IPS-15b (cell line): ENCODE measurements around the gene FAN1.

Experiments used
- H3K27me3 ChIP-seq: one replicate; pipeline ENCODE4 v1.6.1; 2013; ENCODE audit warnings: low read length; ENCODE audit not compliant: control insufficient read depth, insufficient read depth
- H3K36me3 ChIP-seq: one replicate; pipeline ENCODE4 v1.6.1; 2013; ENCODE audit warnings: low read length; ENCODE audit not compliant: control insufficient read depth, insufficient read depth
- H3K4me1 ChIP-seq: one replicate; pipeline ENCODE4 v1.6.1; 2013; ENCODE audit warnings: mild to moderate bottlenecking, low read length; ENCODE audit not compliant: control insufficient read depth, insufficient read depth
- H3K4me3 ChIP-seq: one replicate; pipeline ENCODE4 v1.5.1; 2013; ENCODE audit warnings: low read depth, low read length
- H3K9ac ChIP-seq: one replicate; pipeline ENCODE4 v1.6.1; 2013; ENCODE audit warnings: low read depth, mild to moderate bottlenecking, low read length
- H3K9me3 ChIP-seq: one replicate; pipeline ENCODE4 v1.6.1; 2013; ENCODE audit warnings: mild to moderate bottlenecking, low read length; ENCODE audit not compliant: control insufficient read depth, insufficient read depth

The FAN1 gene

DNA sequence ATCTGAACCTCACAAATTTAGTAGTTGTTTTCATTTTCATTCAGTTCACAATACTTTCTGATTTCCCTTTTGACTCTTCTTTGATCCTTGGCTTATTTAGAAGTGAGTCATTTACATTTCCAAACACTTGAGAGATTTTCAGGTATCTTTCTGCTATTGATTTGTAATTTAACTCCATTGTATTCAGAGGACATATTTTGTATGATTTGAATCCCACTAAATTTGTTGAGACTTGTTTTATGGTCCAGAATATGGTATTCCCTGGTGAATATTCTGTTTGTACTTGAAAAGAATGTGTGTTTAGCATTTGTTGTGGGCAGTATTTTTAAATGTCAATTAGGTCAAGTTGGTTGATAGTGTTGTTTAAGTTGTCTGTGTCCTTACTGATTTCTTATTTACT, 29.6 kb downstream of the FAN1 start:
- Histone ChIP-seq H3K9me3 (no peaks in the 10 kb centered on the region), H3K4me3 (no peak overlapping the region), H3K36me3 (peaks cover 16% of the 10 kb centered on the region)

DNA sequence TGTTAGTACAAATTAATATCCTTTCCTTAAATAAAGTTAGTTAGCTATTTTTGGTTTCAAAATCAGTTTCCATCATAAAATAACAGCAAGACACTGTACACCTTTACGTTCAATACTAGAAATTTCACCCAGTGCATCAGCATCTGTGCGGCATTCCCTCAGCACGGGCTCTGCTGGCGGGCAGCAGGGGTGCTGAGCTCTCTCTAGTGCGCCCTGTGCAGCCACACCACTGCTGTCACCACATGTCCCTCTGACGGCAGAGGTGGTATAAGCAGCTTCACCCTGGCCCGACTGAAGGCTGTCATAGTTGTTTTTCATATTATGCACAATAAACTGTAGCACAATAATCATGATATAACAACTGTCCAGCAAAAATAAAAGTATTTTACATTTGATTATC, 35.4 kb downstream of the FAN1 start:
- peaks cover 16% of the 10 kb centered on the region for H3K36me3 ChIP-seq
- H3K9ac ChIP-seq, result no peak overlapping the region
- no peak overlapping the region for H3K4me3 ChIP-seq
- no peaks in the 10 kb centered on the region for H3K4me1 ChIP-seq
- no peaks in the 10 kb centered on the region for H3K27me3 ChIP-seq
- no peaks in the 10 kb centered on the region for H3K9me3 ChIP-seq

More for the DNA sequence above, 29.6 kb downstream of the FAN1 start:
- Histone ChIP-seq H3K27me3 (no peaks in the 10 kb centered on the region), H3K4me1 (no peaks in the 10 kb centered on the region), H3K9ac (no peak overlapping the region)

DNA sequence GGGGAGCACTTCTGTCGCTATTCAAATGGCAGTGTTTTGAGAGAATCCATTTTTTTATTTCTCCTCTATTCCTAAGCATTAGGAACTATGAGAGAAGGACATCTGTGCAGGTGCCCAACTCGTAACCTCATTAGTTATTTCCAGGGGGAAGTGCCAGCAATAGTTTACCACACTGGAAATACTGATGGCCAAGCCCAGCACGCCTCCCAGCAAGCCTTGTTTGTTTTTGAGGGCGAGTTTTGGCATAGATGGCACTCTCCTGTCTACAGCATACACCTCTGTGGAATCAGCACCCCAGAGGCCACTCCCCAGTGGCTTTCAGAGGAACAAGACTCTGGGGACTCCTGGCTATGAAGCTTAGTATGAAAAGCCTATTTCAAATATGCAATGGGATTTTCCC, 36.6 kb downstream of the FAN1 start:
- H3K9me3 ChIP-seq, result no peaks in the 10 kb centered on the region
- H3K4me3 ChIP-seq, result no peak overlapping the region
- no peaks in the 10 kb centered on the region for H3K27me3 ChIP-seq
- peaks cover 16% of the 10 kb centered on the region for H3K36me3 ChIP-seq
- no peak overlapping the region for H3K9ac ChIP-seq
- H3K4me1 ChIP-seq, result no peaks in the 10 kb centered on the region

DNA sequence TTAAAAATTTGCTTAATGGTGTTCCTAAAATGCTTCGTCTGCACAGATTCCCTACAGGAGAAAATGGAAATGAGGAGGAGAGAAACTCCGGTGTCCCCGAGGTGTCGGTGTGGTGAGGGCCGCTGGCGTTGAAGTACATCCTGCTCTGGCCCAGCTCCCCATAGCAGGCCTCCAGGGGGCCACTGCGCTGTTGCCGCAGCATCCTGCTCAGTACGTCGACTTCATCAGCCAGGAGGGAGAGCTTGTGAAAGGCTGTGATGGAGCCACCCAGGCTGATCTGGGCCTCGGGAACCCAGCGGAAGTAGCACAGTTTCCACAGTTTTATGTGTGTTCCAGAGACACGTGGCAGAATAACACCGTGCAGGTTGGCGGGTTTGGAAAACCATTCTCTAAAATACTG, 37.8 kb downstream of the FAN1 start:
- H3K4me1 ChIP-seq, result no peaks in the 10 kb centered on the region
- no peaks in the 10 kb centered on the region for H3K9me3 ChIP-seq
- H3K9ac ChIP-seq, result no peak overlapping the region
- H3K4me3 ChIP-seq, result no peak overlapping the region
- H3K36me3 ChIP-seq, result peaks cover 16% of the 10 kb centered on the region
- H3K27me3 ChIP-seq, result no peaks in the 10 kb centered on the region

DNA sequence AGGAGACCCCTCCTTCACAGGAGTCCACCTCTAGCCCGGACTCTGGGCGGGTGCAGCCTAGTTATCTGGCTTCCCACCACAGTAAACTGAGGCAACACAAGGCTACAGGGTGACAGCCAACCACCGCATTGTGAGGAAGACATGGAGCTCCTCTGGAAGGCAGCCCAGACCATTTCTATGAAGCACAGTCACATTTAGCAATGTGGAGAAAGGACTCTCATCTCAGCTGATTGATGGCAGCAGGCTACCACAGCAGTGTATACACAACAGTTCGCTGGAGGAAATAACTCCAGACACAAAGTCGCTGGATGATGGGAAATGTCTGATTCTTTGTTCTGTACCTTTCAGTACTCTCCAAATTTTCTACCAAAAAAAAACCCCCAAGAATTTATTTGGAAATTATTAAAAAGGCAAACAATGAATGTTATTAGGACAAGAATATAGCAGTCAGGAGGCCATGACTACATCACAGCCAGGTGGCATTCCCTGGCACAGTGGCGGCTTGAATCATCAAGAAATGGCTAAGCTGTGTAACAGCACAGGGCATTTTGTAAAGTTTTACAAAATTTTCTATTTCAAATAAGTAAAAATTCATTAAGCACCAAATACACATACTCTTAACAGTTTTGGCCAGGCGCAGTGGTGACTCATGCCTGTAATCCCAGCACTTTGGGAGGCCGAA, 40.1 kb downstream of the FAN1 start:
- Histone ChIP-seq H3K36me3 (peaks cover 14% of the 10 kb centered on the region), H3K4me3 (no peak overlapping the region), H3K9ac (no peak overlapping the region)

DNA sequence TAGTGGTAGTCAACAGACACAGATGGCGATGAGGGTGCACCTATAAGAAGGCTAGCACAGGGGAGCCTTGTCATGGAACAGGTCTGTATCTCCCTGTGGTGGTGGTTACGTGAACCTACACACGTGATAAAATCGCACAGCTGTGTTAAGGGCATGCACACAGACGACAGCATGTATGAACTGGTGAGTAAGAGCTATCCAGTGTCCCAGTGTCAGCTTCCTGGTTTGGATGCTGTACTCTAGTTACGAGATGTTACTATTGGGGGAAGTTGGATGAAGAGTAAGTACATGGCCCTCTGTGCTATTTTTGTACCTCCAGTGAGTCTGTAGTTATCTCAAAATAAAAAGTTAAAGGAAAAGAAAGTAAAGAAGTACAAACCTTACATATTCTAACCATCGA, 49.5 kb downstream of the FAN1 start:
- no peak overlapping the region for H3K4me3 ChIP-seq
- H3K27me3 ChIP-seq, result no peaks in the 10 kb centered on the region
- peaks cover 7% of the 10 kb centered on the region for H3K36me3 ChIP-seq
- no peak overlapping the region for H3K9ac ChIP-seq
- H3K4me1 ChIP-seq, result no peaks in the 10 kb centered on the region
- no peaks in the 10 kb centered on the region for H3K9me3 ChIP-seq

More for the DNA sequence above, 40.1 kb downstream of the FAN1 start:
- H3K4me1 ChIP-seq, result no peaks in the 10 kb centered on the region
- no peaks in the 10 kb centered on the region for H3K27me3 ChIP-seq
- H3K9me3 ChIP-seq, result no peaks in the 10 kb centered on the region

DNA sequence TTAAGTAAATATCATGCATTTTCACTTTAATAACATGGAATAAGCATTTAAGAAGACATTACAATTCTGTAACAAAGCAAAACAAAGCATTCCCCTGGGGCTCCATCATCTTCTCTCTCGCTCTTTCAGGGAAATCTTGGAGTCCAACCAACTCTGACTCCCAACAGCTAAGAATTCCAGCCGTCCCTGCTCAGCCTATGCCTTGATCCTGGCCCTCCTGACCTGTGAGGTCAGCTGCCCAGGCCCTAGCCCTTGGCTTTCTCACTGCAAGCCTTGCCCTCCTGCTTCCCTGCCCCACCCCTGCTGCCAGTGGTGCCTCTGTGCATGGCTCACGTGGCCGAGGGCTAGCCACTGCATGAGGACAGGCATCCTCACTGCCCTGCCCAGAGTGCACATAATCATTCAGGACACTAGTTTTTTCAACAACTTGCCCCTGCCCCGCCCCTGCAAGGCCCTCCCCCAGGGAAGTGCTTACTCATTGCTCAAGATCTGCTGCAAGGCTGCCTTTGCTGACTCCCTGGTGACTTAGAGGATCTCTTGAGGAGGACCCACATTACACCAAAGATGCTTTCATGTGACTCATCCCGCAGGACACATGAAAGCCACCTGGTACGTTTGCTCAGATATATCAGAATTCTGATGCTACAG, 50.1 kb downstream of the FAN1 start:
- H3K36me3 ChIP-seq, result peaks cover 7% of the 10 kb centered on the region
- no peaks in the 10 kb centered on the region for H3K9me3 ChIP-seq
- H3K9ac ChIP-seq, result no peak overlapping the region
- no peaks in the 10 kb centered on the region for H3K4me1 ChIP-seq
- H3K27me3 ChIP-seq, result no peaks in the 10 kb centered on the region
- no peak overlapping the region for H3K4me3 ChIP-seq

DNA sequence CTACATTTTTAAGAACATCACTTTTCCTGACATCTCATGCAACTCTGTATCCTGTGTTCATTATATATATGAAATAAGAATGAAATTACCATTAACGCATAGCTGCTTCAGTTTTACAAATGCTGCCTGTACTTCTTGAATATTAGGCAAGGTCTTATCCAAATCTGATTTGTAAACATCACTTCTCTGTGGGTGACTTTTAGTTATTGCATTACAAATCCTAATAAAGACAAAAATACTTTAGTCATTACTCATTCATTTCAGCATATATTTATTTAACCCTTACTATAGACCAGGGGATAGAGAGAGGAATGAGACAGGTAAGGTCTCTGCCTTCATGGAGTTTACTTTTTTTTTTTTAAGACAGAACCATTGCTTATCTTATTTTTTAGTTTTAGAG, 51.0 kb downstream of the FAN1 start:
- peaks cover 7% of the 10 kb centered on the region for H3K36me3 ChIP-seq
- H3K9me3 ChIP-seq, result no peaks in the 10 kb centered on the region

DNA sequence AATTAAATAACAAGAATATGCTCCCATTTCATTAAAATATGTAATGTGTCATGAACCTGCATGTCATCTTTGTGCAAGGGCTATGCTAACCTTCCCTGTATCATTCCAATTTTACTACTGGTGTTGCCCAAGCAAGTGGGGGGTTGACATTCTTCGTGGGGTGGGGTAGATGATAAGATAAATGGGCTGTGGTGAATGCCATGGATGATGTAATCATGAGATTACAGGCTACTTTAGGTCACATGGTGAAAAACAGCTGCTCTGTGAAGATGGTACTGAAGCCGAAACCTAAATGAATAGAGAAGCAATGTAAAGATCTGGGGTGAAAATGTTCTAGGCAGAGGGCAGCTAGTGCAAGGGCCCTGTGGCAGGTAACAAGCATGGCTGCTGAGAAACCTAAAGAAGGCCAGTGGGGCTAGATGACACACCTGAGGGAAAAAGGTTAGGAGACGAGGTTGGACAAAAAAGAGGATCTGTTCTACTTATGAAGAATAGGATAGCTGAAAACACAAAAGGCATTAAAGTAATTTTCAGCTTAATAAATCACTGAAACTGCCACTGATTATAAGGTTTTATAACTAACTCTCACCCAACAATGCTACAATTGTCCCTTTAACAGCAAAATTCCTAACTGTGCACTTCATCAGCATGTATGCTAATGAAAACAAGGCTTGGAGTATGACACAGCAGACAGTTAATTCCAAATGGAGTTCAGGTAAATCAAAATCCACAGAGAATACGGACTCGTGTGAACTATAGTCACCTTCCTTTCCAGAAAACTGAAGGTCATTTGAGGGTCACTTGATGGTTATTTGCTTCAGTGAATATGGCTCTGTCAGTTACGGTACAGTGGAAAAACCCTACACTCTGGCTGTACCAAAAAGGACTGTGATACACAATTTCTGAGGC, 52.8 kb downstream of the FAN1 start:
- H3K4me1 ChIP-seq, result no peaks in the 10 kb centered on the region
- H3K36me3 ChIP-seq, result peaks cover 10% of the 10 kb centered on the region
- H3K9ac ChIP-seq, result no peak overlapping the region
- H3K9me3 ChIP-seq, result no peaks in the 10 kb centered on the region
- H3K27me3 ChIP-seq, result no peaks in the 10 kb centered on the region
- H3K4me3 ChIP-seq, result no peak overlapping the region

More for the DNA sequence above, 51.0 kb downstream of the FAN1 start:
- no peak overlapping the region for H3K4me3 ChIP-seq
- H3K9ac ChIP-seq, result no peak overlapping the region
- no peaks in the 10 kb centered on the region for H3K4me1 ChIP-seq
- H3K27me3 ChIP-seq, result no peaks in the 10 kb centered on the region

DNA sequence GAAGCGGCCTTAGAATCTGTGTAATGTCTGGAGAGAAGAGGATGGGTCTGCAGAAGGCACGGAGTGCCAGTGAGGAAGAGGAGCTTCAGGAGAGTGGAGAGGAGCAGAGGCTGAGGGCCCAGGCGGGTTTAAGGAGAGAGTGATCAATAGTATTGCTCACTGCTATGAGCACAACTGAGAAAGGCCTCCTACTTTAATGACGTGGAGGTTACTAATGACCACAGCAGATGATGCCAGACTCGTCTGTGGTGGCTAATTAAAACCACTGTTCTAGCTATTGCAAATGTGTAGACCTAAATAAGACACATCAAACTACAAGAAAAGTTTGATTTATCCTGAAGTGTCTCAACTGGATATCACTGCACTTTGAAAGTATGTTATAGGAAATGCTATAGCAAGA, 54.5 kb downstream of the FAN1 start:
- H3K9me3 ChIP-seq, result no peaks in the 10 kb centered on the region
- no peak overlapping the region for H3K4me3 ChIP-seq
- no peaks in the 10 kb centered on the region for H3K4me1 ChIP-seq
- no peaks in the 10 kb centered on the region for H3K27me3 ChIP-seq
- H3K9ac ChIP-seq, result no peak overlapping the region
- peaks cover 4% of the 10 kb centered on the region for H3K36me3 ChIP-seq

DNA sequence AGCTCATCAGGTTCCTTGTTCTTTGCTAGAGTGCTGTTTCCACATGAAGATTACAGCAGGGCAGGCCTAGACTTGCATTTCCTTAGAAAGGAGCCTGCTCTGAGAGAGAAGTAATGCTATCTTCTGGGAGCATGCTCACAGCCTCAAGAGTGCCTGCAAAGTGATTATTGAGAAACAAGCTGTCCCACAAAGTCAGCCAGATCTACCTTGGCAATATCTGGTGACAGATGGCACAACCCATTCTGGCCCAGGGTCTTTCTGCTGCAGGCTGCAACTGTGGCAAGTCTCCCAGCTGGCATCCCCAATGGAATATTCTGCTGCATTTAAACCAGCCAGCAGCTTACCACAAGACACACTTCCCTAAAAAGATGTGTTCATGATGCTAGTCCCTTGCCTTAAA, 58.4 kb downstream of the FAN1 start:
- no peak overlapping the region for H3K4me3 ChIP-seq
- no peaks in the 10 kb centered on the region for H3K9me3 ChIP-seq
- peaks cover 3% of the 10 kb centered on the region for H3K36me3 ChIP-seq
- H3K27me3 ChIP-seq, result no peaks in the 10 kb centered on the region
- H3K4me1 ChIP-seq, result no peaks in the 10 kb centered on the region
- no peak overlapping the region for H3K9ac ChIP-seq
